H1 (cell line): ENCODE data around the gene ACBD4. TPM values are rescaled to one million over a fixed set of nuclear protein-coding genes. Genes with fewer than 3 reads are reported as not detected.

ENCODE experiments used
- CTCF ChIA-PET: fragments of 300-600 bp; sonication (Branson Sonifier 250); formaldehyde crosslinking; loops from one replicate; lab custom pipeline; 2021; ENCODE audit not compliant: partially characterized antibody; lab: Charles Lee
- POLR2A ChIA-PET: fragments of 300-600 bp; sonication (Branson Sonifier 250); formaldehyde crosslinking; loops from one replicate; lab custom pipeline; 2021; ENCODE audit warnings: inconsistent platforms; ENCODE audit not compliant: partially characterized antibody; lab: Charles Lee
- DNase-seq, 2 experiments: peaks; one replicate each; pipeline versions ENCODE4 v3.0.0 to v3.0.0-alpha.2; 2010 to 2022; ENCODE audit warnings: low spot score in 2 of 2, low read depth in 1 of 2, mixed read lengths in 1 of 2
- FAIRE-seq: peaks from 2 replicates; lab custom pipeline; 2011; peaks lifted over from hg19 to GRCh38; lab: Jason Lieb, UNC
- H2AFZ ChIP-seq: 2 replicates; pipeline ENCODE4 v1.8.1; 2012; ENCODE audit warnings: low read length, inconsistent platforms
- H2AK5ac ChIP-seq: 2 replicates; pipeline ENCODE4 v1.6.1; 2013; ENCODE audit warnings: low read depth, low read length
- H2BK120ac ChIP-seq: replicated peaks from 2 replicates; pipeline ENCODE3; 2013; ENCODE audit warnings: low read depth, low read length, inconsistent platforms
- H2BK12ac ChIP-seq: 2 replicates; pipeline ENCODE4 v1.6.1; 2013; ENCODE audit warnings: low read depth, low read length
- H2BK15ac ChIP-seq: 2 replicates; pipeline ENCODE4 v1.6.1; 2013; ENCODE audit warnings: low read length
- H2BK20ac ChIP-seq: 2 replicates; pipeline ENCODE4 v1.6.1; 2013; ENCODE audit warnings: low read length
- H2BK5ac ChIP-seq: 2 replicates; pipeline ENCODE4 v1.6.1; 2013; ENCODE audit warnings: low read depth, low read length
- H3K14ac ChIP-seq: 2 replicates; pipeline ENCODE4 v1.6.1; 2013; ENCODE audit warnings: inconsistent platforms; ENCODE audit not compliant: insufficient read length
- H3K18ac ChIP-seq: 2 replicates; pipeline ENCODE4 v1.6.1; 2013; ENCODE audit warnings: low read length; ENCODE audit errors: extremely low read depth
- H3K23ac ChIP-seq: 2 replicates; pipeline ENCODE4 v1.6.1; 2013; ENCODE audit warnings: inconsistent platforms; ENCODE audit not compliant: insufficient read length
- H3K23me2 ChIP-seq: 2 replicates; pipeline ENCODE4 v1.6.1; 2013; ENCODE audit warnings: low read depth, low read length
- H3K27ac ChIP-seq: 2 replicates; pipeline ENCODE4 v1.6.1; 2011; ENCODE audit warnings: low read depth, low read length, inconsistent platforms
- H3K27me3 ChIP-seq, 4 experiments: replicated peaks in 1 of 4; 1 replicate in 1 of 4; 2 replicates in 3 of 4; pipeline versions ENCODE4 v1.6.1 to v1.8.1; 2011 to 2013; ENCODE audit warnings: low read length in 3 of 4, mild to moderate bottlenecking in 3 of 4, inconsistent platforms in 2 of 4, mixed read lengths in 2 of 4, moderate library complexity in 1 of 4; ENCODE audit not compliant: control insufficient read depth in 3 of 4, insufficient read depth in 3 of 4; ENCODE audit errors: extremely low read depth in 1 of 4
- H3K36me3 ChIP-seq, 4 experiments: 2 replicates each; pipeline versions ENCODE4 v1.6.1 to v1.8.1; 2011 to 2013; ENCODE audit warnings: mild to moderate bottlenecking in 4 of 4, low read length in 3 of 4, moderate library complexity in 2 of 4, control low read depth in 1 of 4, inconsistent platforms in 1 of 4; ENCODE audit not compliant: insufficient read depth in 4 of 4, control insufficient read depth in 2 of 4
- H3K4ac ChIP-seq: replicated peaks from 2 replicates; pipeline ENCODE3; 2013; ENCODE audit warnings: low read length, low read depth, mixed read lengths, inconsistent platforms; ENCODE audit not compliant: insufficient read length
- H3K4me1 ChIP-seq, 4 experiments: replicated peaks in 1 of 4; 1 replicate in 1 of 4; 2 replicates in 3 of 4; pipeline versions ENCODE4 v1.6.1 to v1.8.1; 2011 to 2013; ENCODE audit warnings: low read length in 3 of 4, inconsistent platforms in 2 of 4, mixed read lengths in 1 of 4; ENCODE audit not compliant: insufficient read depth in 4 of 4, control insufficient read depth in 3 of 4
- H3K4me2 ChIP-seq, 2 experiments: 2 replicates each; pipeline versions ENCODE4 v1.6.1 to v1.8.1; 2011 to 2013; ENCODE audit warnings: low read depth in 2 of 2, low read length in 2 of 2, control low read depth in 1 of 2, inconsistent platforms in 1 of 2, mild to moderate bottlenecking in 1 of 2; ENCODE audit not compliant: insufficient read depth in 1 of 2
- H3K4me3 ChIP-seq, 4 experiments: fragments of 200-600, 300-600 bp in 1 of 4; sonication (generic), shearing (Covaris generic), sonication (Bioruptor Twin) in 1 of 4; 2 replicates each; pipeline versions ENCODE4 v1.5.1 to v1.8.1; 2011 to 2016; ENCODE audit warnings: low read length in 4 of 4, low read depth in 3 of 4, control low read depth in 2 of 4, inconsistent platforms in 2 of 4, mild to moderate bottlenecking in 2 of 4, mixed read lengths in 1 of 4, moderate library complexity in 1 of 4; ENCODE audit not compliant: insufficient read depth in 2 of 4; ENCODE audit errors: extremely low read depth in 1 of 4
- H3K56ac ChIP-seq: replicated peaks from 2 replicates; pipeline ENCODE3; 2013; ENCODE audit warnings: low read depth, mild to moderate bottlenecking, mixed read lengths, low read length, inconsistent platforms; ENCODE audit not compliant: insufficient read length
- H3K79me1 ChIP-seq: 2 replicates; pipeline ENCODE4 v1.6.1; 2013; ENCODE audit warnings: low read depth, low read length, control low read depth
- H3K79me2 ChIP-seq, 2 experiments: 2 replicates each; pipeline versions ENCODE4 v1.6.1 to v1.8.1; 2012 to 2013; ENCODE audit warnings: low read length in 2 of 2, mild to moderate bottlenecking in 2 of 2, inconsistent platforms in 1 of 2; ENCODE audit not compliant: insufficient read depth in 2 of 2, control insufficient read depth in 1 of 2
- H3K9ac ChIP-seq, 4 experiments: replicated peaks in 1 of 4; 1 replicate in 1 of 4; 2 replicates in 3 of 4; pipeline versions ENCODE4 v1.6.1 to v1.8.1; 2011 to 2013; ENCODE audit warnings: low read depth in 3 of 4, low read length in 3 of 4, control low read depth in 2 of 4, mild to moderate bottlenecking in 2 of 4, moderate library complexity in 2 of 4, inconsistent platforms in 1 of 4; ENCODE audit errors: extremely low read depth in 1 of 4
- H3K9me3 ChIP-seq, 2 experiments: 2 replicates each; pipeline versions ENCODE4 v1.6.1 to v1.8.1; 2012 to 2013; ENCODE audit warnings: mild to moderate bottlenecking in 2 of 2, moderate library complexity in 2 of 2, control low read depth in 1 of 2, inconsistent platforms in 1 of 2, low read depth in 1 of 2, low read length in 1 of 2, mixed read lengths in 1 of 2; ENCODE audit not compliant: insufficient read depth in 2 of 2
- H4K20me1 ChIP-seq, 2 experiments: replicated peaks in 1 of 2; 2 replicates each; pipeline versions ENCODE3 to v1.8.1; 2011 to 2013; ENCODE audit warnings: inconsistent platforms in 2 of 2, low read length in 2 of 2, mild to moderate bottlenecking in 1 of 2; ENCODE audit not compliant: insufficient read depth in 2 of 2, control insufficient read depth in 1 of 2
- H4K5ac ChIP-seq: 2 replicates; pipeline ENCODE4 v1.6.1; 2013; ENCODE audit warnings: low read length, low read depth, mixed read lengths, inconsistent platforms; ENCODE audit not compliant: insufficient read length
- H4K8ac ChIP-seq: 2 replicates; pipeline ENCODE4 v1.8.0; 2013; ENCODE audit warnings: mild to moderate bottlenecking, moderate library complexity, low read length, inconsistent platforms; ENCODE audit not compliant: insufficient read depth; ENCODE audit errors: extremely low read depth
- H4K91ac ChIP-seq: replicated peaks from 2 replicates; pipeline ENCODE3; 2013; ENCODE audit warnings: low read length, mixed read lengths, inconsistent platforms; ENCODE audit not compliant: insufficient read length
- EZH2 ChIP-seq: fragments of 200-600 bp; sonication (generic); IDR thresholded peaks from 2 replicates; pipeline ENCODE4 v1.7.1; 2012; ENCODE audit warnings: low read depth, mild to moderate bottlenecking, moderate library complexity, low read length, inconsistent platforms; ENCODE audit not compliant: severe bottlenecking
- KDM5A ChIP-seq: fragments of 200-600 bp; IDR thresholded peaks from 2 replicates; pipeline ENCODE4 v1.7.1; 2012; ENCODE audit warnings: mild to moderate bottlenecking, low read length, inconsistent platforms, mixed read lengths
- WGBS, 2 experiments: shearing (Covaris generic) in 1 of 2; methylation state at CpG; one replicate each; pipeline versions ENCODE4 v1.1.6 to v1.1.7; 2013 to 2015; ENCODE audit warnings: low lambda C conversion rate in 2 of 2, mixed read lengths in 2 of 2, inconsistent platforms in 1 of 2, low coverage in 1 of 2, missing lambda C conversion rate in 1 of 2; ENCODE audit not compliant: insufficient replicate concordance in 2 of 2, insufficient coverage in 1 of 2, insufficient read length in 1 of 2; ENCODE audit errors: extremely low coverage in 1 of 2, missing lambda C conversion rate in 1 of 2; 5-methylcytosine and 5-hydroxymethylcytosine counted together
- polyA plus RNA-seq, 7 experiments: library from polyadenylated mRNA; depleted of rRNA in 3 of 7; stranded (reverse) in 5 of 7; unstranded in 2 of 7; fragments of >200 nt in 5 of 7; fragments of 200-250 nt in 2 of 7; gene quantifications; 1 replicate in 5 of 7; 2 replicates in 1 of 7; 4 replicates in 1 of 7; pipeline versions ENCODE4 v1.2.1 to v1.2.3, GENCODE V29; 2011 to 2013; ENCODE audit warnings: missing spikeins in 2 of 7, mixed read lengths in 2 of 7
- total RNA-seq: library from RNA; stranded (reverse); fragmentation: NEBNext Ultra II Directional; extraction: Animal tissue kit (Norgen Biotek cat#: 25700); gene quantifications from 2 replicates; pipeline ENCODE4 v1.2.1, GENCODE V29; 2021

Gene ACBD4
- total and polyA plus RNA-seq, 2 of the 8 experiments (the other 6 are each of a cell fraction or from before 2014, with no cell fraction given): 7.3 to 10.7 TPM

GRCh38 chr17:45117334-45117733 is 18.2 kb upstream of the ACBD4 start:
- no peak overlapping the region for H3K18ac ChIP-seq
- 88% methylated on average over 4 of the region's 4 CpGs; no CpG with 5 or more reads in 1 of the 2 experiments for WGBS, 2 experiments
- H3K27ac ChIP-seq: no peak overlapping the region
- no peak overlapping the region for H2AFZ ChIP-seq
- H3K27me3 ChIP-seq: no peaks in the 10 kb centered on the region
- H2BK12ac ChIP-seq: no peak overlapping the region
- no peaks in the 10 kb centered on the region for H3K36me3 ChIP-seq
- no peak overlapping the region for H3K4me3 ChIP-seq
- H3K56ac ChIP-seq: no peak overlapping the region
- peaks cover 0 to 9% (median 5%) of the 10 kb centered on the region in 4 experiments; a peak in 3 of 7 replicates for H3K4me1 ChIP-seq
- H3K23me2 ChIP-seq: no peaks in the 10 kb centered on the region
- H4K5ac ChIP-seq: no peak overlapping the region
- FAIRE-seq (no peak), DNase-seq (no peak)
- H2BK120ac ChIP-seq: no peak overlapping the region
- no peak overlapping the region for H2BK15ac ChIP-seq
- peaks cover 0 to 2% of the 10 kb centered on the region in 2 experiments for H4K20me1 ChIP-seq
- ChIA-PET CTCF (interaction anchor here (0.8 to 4.7 kb wide), 7 partner anchors 12 to 102 kb away, joined by 3 to 50 read pairs (median 4); partner anchors contain the start of genes ACBD4 and PLCD3), POLR2A (interaction anchor here (0.7 to 1.8 kb wide), 4 partner anchors 9 to 43 kb away, joined by 3 to 10 read pairs (median 6); partner anchors contain the start of gene HEXIM1)
- no peak overlapping the region for H3K4ac ChIP-seq
- no peak overlapping the region for H4K91ac ChIP-seq
- no peaks in the 10 kb centered on the region for H3K9me3 ChIP-seq
- H3K23ac ChIP-seq: no peak overlapping the region
- H3K79me1 ChIP-seq: no peaks in the 10 kb centered on the region
- no peaks in the 10 kb centered on the region for H3K79me2 ChIP-seq
- H3K9ac ChIP-seq: no peak overlapping the region
- H3K4me2 ChIP-seq: no peak overlapping the region
- H3K14ac ChIP-seq: no peak overlapping the region
- no peak overlapping the region for H2AK5ac ChIP-seq
- no peak overlapping the region for H2BK5ac ChIP-seq
- no peak overlapping the region for H2BK20ac ChIP-seq
- H4K8ac ChIP-seq: no peak overlapping the region
- TF ChIP-seq EZH2: no peak
- no peak for TF ChIP-seq KDM5A
